ENCODE measurements around the gene RNU5D-1.
"Not testable (repeated sequence)": the region's sequence is repeated elsewhere in the genome, so short reads cannot be mapped to it uniquely, and the experiment has no call there.

The RNU5D-1 gene

DNA sequence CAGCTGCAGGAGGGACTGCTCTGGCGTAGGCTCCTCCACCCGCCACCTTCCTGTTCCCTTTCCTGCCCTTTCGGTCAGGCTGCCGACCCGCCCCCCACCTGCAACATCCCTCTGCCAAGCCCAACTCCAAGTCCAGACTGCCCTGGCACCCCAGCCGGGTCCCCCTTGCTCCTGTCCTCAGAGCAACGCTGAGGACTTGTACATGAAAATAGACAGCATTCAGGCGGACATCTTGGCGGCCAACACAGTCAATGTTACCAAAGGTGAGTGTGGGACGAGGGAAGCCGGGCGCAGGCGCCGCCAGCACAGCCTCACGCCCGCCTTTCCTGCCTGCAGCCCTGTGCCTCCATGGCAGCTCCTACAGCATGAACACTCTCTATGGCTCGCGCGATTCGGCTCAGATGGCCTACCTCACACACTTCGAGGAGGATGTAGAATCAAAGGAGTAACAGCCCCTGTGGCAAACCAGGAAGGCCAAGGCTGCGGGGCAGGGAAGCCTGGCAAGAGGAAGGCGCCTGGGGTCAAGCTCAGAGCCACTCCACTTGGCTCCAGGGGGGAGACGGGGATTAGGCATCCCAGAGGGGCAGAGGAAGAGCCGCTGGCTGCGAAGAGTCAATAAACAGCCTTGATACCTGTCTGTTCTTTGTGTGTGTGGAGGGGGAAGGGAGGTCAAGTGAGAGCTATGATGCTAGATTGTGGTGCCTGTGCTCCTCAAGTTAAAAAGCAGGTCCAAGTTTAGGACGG is 5.8 kb downstream of the RNU5D-1 start:
- DNase-seq, result no peak

DNA sequence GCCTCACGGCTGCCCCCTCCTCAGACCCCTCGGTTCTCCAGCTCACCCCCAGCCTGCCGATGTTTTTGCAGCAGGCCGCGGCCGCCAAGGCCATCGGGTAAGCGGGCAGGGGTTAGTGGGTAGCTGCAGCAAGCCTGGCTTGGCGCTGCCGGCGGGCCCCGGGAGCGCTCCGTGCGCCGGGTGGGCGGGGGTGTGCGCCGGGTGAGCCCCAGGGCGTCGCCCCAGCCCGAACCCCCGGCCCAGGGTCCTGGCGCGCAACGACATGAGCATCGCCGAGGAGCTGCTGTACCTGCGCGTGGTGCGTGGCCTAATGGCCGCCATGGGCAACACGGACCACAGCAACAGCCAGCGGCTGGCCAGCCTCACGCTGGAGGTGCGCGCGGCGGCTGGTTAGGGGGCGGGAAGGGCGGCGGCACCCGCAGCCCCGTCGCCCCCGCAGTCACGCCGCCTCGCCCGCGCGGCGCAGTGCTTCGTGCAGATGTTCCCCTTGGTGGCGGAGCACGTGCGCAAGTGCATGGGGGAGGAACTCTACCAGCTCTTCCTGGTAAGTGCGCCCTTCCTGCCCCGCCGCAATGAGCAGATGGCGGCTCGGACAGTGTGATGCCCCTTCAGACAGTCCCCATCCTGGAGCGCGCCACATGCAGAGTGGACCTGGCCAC is 6.5 kb downstream of the RNU5D-1 start:
- no peak for DNase-seq

DNA sequence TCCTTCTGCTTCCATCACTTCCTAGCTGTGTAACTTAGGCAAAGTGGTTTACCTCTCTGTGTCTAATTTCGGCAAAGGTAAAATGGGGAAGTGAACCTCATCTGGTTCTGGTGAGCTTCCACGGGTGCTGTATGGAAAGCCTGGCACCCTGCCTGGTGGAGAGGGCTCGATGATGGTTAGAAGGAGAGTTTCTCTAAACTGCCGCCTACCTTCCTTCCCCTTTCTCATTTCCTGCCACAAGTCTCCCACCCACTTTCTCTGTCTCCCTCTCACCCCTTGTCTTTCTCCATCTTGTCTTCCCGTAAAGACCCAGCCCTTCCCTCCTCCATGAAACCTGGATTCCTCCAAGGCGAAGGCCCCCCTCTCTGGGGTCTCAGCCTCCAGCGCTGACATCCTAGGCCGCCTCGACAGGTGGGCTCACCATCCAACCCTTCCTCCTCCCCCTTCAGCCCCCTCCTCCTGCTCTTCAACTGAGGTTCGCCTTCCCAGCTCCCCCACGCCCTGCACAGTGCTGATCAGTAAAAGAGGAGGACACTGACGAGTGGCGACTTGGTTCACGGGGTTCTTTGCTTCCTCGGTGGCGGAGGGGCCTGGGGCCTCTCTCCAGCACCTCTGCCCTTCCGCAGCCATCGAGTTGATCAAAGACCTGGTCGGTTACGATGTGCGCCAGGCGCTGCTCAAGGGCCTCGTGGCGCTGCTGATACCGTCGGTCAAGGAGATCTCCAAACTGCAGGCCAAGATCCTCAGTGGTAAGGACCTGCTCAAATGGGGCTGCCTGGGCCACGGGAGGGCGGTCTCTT is 7.3 kb downstream of the RNU5D-1 start:
- DNase-seq, result no peak

DNA sequence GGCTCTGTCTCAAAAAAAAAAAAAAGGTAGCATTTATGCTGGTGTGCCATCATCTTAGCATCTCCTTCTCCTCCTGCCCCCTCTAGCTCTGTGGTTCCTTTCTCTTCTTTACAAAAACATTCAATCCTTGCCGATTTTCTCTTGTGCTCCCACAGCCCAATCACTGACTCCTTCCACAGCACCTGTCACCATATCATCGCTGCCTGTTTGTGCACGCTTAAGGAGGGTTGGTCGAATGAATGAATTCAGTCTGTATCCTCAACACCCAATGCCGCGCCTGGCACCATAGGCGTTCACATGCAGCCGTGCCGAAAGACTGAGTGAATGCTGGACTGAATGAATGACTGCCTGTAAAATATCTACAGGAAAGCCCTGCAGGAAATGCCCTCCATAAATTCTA is 7.9 kb downstream of the RNU5D-1 start:
- no peak for DNase-seq

DNA sequence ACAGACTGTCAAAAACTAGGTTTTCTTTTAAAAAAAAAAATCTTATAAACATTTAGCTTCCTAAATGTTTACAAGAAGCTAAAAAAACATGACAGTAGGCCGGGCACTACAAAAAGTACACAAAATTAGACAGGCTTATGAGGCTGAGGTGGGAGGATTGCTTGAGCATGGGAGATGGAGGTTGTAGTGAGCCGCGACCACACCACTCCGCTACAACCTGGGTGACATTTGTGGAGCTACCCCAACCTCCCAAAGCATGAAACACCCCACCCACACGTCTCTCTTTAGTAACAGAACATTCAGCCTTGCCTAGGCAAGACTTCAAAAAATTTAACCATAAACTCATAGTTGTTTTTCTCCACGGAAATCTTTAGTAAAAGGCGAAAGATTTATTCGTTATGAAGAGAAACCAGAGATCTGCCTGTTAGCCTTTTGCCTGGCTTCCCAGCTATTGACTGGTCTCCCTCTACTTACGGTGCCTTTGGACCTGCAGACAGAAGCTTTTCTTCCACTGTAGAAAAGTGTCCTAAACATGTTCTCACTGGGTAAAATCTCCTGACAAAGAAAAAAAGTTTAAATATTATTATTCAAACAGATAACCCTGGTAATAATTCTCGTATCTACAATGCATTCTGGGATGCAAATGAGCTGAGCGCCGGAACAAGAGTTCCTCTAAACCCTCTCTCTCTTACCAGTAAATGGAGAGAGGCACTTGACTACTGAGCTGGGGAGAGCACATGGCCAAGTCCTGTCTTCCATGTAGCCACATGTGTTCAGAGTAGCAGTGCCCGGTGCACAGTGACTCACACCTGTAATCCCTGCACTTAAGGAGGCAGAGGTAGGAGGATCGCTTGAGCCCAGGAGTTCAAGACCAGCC is 9.2 kb downstream of the RNU5D-1 start:
- peak; percentile 94 for DNase-seq

DNA sequence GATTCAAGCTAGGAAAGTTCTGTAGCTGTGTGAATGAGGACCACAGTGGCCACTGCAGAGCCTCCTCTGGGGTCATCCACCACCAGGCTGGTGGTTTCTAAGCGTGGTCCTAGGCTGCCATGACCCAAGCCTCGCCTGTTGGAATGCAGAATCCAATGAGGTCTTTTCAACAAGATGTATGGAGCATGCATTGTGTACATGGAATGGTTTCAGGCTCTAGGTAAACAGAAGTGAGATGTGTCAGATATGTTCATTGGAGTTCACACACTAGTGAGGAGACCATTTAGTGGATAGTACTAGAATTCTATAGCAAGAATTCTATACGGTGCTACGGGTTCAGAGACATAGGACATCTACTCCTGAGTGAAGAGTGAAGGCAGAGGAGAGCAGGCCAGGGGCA is 10.7 kb downstream of the RNU5D-1 start:
- no peak for DNase-seq

DNA sequence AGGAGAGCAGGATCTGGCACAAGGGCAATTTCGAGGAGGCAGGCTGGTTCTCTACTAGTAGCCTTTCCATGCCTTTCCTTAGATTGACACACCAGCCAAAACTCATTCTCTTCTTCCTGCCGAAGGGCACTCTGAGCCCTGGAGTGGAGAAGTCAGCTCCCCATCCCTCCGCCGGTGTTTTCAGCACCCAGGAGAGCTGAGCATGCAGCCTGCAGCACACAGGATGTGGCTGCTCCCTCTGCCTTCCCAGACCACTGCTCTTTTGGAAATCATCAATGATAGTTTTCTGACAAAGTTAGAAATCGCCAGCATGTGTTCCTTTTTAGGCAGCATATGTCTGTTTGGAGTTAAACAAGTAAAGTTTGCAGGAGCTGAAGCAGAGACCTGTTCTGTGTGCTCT is 11.7 kb downstream of the RNU5D-1 start:
- DNase-seq, result no peak

DNA sequence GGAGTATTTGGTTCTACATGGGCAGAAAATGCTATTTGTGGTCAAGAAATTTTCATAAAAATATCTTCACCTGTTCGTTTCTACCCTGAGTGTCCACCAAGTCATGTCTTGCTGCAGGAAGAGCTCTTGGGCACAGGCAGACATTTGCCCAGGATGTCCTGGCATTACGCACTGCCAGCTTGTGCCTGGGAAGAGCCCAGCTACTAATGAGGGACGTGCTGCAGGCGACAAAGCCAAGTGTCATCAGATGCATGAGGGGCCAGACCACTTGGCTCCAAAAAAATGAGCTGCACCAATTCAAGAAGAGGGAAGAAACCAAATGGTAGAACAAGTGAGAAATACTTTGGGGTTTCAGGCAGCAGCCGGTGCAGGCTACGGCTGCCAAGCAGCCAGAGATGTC is 12.9 kb downstream of the RNU5D-1 start:
- DNase-seq, result no peak

DNA sequence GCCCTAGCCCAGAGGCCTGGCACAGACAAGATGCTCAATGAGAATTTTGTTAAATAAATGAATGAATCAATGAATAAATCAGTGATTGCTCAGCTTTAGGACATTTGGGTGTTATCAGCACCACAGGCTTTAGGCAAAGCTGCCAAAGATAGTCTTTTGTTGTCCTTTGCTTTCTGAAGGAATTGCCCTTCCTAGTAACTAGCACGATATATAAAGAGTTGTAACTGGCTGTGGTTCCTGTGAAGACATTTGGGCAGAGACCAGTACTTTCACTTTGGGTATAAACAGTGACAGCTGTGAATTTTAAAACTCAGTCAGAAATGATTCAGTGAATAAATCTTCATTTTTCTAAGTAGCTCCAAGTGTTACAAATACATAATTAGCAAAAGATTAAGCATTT is 13.3 kb downstream of the RNU5D-1 start:
- DNase-seq, result no peak

DNA sequence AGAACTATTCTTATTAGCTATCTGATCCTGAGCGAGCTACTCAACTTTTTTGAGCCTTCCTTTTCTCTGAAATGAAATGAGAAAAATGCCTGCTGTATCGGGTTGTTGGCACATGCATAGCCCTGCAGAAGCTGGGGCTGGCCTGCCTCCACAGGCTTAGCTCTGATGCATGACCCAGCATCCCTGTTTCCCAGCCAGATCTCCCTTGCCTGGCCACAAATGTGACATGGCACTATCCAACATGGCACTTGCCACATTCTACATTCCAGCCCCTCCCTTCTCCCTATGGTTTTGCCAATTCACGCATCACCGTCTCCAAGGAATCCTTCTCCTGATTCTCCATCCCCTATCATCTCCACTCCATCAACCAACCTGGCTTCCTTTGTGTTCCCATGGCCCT is 13.8 kb downstream of the RNU5D-1 start:
- DNase-seq, result no peak

DNA sequence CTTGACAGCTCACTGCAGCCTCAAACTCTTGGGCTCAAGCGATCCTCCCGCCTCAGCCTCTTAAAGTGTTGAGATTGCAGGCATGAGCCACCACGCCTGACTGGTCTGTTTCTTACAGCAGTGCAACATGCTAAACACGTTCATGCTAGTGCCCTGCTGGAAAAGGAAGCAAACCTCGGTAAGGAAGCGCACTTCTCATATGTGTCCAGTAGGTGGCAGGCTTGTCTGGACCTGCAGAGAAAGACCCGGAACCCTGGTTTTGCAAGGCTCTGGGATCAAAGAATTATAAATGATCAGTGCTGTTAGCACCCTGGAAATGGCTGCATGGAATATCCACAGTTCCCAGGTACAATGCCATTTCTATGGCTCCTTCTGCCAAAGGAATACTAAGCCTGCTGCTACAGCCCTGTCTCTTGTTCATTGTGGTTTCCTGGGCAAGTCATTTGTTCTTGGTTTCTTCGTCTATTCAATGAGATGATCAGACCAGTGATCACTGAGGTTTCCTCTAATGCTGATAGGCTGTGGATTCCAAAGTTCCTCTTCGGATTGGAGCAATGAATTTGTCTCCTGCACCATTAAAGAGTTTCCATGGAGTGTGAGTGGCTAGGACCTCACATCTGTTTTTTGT is 15.9 kb downstream of the RNU5D-1 start:
- DNase-seq, result peak; percentile 78

DNA sequence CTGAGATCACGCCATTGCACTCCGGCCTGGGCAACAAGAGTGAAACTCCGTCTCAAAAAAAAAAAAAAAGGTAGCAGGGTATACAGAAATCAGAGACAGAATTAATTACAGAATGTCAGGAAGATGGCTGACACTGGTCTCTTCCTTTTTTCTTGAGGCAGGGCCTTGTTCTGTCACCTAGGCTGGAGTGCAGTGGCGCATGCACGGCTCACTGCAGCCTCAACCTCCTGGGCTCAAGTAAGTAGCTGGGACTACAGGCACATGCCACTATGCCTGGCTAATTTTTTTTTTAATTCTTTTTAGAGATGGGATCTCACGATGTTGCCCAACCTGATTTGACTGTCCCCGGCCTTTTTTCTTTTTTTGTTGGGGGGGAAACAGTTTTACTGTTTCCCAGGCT is 16.4 kb downstream of the RNU5D-1 start:
- DNase-seq, result no peak

DNA sequence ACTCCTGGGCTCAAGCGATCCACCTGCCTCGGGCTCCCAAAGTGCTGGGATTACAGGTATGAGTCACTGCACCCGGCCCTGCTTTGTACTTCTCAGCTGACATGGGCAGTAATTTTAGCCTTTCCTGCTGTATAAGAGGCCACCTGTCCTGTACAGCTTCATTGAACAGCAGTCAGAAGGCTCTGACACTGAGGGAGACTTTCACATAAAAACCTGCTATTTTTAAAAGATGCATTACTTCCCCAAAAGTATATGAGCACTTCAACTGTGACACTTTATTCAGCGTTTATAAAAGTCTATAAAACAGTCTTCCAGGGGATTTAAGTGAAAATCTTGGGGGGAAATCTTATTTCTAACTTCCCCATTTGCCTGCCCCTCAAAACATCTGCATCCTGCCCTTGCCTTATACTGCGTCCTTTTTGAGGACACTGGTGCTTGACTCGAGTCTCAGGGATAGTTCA is 17.6 kb downstream of the RNU5D-1 start:
- DNase-seq, result no peak

DNA sequence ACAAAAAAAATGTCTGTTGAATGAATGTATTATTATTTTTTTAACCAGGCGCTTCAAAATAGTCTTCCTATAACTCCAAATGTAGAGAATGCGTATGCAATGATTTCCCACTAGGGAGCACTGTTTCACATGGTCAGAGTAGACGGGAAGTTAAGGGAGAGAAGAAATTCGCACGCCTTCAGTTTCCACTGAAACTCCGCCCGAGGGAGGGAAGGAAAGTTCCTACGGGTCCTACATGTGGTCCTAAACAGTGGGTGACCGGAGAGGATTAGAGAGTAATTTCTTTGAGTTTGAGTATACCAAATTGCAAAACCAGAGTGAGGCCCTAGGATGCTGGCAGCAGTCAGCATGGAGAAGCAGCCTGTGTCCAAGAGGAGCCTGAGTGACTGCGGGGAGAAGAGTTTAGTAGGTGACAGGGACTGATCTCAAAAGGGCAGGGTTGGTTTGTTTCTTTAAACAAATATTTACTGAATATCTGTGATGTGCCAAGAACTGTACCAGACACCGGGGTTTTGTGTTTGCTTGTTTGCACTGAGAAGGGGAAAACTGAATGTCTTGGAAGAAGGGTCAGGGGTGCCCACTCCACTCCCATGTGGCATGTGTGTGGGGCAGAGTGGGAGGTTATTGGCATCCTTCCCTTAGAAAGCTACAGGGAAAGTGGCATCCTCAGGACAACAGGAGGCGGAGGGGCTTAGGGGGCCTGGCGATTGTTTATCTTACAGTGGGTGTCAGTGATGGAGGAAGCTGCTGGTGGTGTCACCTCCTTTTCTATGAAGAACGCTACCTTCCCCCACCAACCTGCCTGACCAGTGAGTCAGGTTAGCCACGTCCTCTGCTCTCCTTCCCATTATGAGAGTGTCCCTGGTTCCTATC is 22.8 kb downstream of the RNU5D-1 start:
- DNase-seq, result no peak

DNA sequence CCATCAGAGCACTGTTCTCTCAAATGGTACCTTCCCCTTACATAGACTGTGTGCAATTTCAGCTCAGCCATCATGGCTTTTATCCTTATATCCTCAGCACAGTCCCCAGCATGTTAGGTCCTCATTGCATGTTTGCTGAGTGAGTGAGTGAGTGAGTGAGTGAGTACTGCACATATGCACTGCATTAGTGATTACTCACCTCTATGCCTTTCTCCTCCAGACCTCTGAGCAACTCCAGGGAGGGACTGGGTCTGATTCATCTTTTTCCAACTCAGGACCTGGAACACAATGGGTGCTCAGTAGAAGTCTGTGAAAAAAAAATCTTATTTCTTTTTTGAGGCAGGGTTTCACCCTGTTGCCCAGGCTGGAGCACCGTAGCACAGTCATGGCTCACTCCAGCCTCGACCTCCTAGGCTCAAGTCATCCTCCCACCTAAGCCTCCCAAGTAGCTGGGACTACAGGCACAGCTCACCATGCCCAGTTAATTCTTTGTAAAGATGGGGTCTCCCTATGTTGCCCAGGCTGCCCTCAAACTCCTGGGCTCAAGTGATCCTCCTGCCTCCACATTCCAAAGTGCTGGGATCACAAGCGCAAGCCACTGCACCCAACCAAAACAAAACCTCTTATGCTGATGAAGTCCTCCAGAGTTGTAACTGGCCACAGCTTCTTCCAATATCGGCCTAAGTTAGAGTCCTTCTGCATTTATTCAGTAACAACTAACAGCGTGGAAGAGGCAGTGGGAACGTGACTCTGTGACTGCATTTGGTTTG is 23.7 kb downstream of the RNU5D-1 start:
- DNase-seq, result no peak

DNA sequence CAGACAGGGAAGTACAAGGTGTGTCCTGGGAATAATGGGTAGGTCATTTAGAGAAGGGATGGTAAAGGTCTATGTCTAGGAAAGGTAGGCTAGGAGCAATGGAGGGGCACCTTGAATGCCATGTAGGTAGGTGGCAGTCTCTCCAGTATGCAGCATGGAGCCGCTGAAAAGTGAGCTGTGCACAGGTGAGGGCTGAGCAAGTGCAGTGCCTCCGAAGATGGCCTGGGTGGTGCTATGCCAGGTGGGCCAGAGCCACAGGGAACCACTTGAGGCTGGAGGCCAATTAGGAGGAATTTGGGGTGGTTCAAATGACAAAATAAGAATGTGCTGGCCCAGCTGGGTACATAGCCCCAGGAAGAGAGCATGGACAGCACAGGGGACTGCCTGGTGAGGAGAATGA is 25.0 kb downstream of the RNU5D-1 start:
- DNase-seq, result no peak

DNA sequence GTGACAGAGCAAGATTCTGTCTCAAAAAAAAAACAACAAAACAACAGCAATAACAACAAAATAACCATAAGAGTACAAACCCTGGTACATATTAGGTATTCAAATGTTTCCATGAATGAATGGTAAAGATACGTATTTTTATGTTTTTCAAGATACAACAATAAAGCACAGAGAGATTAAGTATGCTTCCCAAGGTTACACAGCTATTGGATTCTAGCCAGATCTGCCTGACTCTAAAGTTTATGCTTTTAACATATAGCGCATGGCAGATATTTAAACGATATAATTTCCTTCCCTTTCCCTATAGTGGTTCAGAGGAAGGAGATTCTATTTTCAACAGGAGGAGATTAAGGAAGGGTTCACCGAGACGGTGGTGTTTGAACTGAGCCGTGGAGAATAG is 25.5 kb downstream of the RNU5D-1 start:
- no peak for DNase-seq

DNA sequence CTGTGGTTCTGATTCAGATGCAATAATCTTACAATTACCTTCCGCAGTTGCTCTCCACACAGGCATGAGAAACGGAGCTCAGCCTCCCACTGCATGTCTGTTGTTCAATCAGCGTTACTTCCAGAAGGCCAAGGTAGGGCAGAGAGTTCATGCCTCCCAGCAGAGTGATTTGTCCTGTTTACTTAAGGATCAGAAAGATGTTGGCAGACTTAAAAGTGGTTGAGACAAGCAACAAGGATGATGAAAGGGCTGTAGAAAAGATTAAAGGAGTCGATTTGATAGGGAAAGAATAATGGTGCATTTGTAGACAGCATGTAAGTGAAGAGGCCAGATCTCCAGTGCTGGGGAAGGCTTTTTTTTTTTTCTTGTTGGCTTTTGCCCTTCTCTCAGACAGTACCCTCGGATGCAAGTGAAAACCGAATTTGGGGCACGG is 29.8 kb downstream of the RNU5D-1 start:
- DNase-seq, result peak; percentile 46

DNA sequence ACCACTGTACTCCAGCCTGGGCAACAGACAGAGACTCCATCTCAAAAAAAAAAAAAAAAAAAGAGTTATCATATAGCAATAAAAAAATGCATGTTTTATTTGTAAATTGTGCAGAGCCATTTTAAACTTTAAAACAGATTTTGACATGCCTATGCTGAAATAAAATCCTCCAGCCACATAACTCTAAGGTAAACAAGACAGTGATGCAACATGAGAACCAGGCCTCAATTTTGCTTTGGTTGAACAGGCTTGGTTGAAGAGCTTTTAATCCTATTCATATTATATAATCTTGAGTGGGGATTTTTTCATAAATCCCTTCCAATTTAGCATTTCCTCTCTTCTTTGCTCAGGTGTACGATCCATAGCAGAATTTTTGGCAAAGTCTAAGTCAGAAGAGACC is 30.4 kb downstream of the RNU5D-1 start:
- no peak for DNase-seq

DNA sequence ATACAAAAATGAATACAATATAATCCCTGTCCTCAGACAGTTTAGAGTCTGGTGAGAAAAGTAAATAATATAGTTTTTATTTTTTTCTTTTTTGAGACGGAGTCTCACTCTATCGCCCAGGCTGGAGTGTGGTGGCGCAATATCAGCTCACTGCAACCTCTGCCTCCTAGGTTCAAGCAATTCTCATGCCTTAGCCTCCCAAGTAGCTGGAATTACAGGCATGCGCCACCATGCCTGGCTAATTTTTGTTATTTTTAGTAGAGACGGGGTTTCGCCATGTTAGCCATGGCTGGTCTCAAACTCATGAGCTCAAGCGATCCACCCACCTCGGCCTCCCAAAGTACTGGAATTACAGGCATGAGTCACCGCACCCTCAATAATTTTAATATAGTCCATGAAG is 31.6 kb downstream of the RNU5D-1 start:
- not testable (repeated sequence) for DNase-seq

DNA sequence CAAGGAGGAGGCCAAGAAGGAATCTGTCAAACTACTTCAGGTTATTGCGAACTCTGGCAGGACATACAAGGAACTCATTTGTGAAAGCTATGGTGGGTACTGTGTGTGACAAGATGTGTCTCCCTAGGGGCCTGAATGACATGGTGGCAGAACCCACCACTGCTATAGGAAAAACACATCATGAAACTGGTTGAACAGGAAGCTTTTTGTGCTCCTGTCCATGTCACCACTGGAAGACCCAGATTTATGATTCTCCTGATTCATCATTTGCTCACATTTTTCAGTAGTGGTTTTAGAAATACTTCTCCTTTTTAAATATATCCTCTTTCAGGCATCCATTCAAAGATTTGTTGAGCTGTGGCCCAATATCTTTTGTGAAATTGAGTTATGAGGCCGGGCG is 32.8 kb downstream of the RNU5D-1 start:
- no peak for DNase-seq
